Skeletal muscle tissue (tissue), 4 donors: ENCODE measurements around the gene GSG1L. TPM values are rescaled to one million over a fixed set of nuclear protein-coding genes. Genes with fewer than 3 reads are reported as not detected.

ENCODE experiments used
- H3K27ac ChIP-seq: one replicate; pipeline ENCODE4 v1.7.0; 2013; ENCODE audit warnings: mild to moderate bottlenecking, low read depth, low read length, inconsistent platforms
- H3K27me3 ChIP-seq, 3 donors: one replicate each; pipeline ENCODE4 v1.7.0; 2013; ENCODE audit warnings: low read length in 3 of 3; ENCODE audit not compliant: control insufficient read depth in 3 of 3, insufficient read depth in 3 of 3
- H3K36me3 ChIP-seq, 3 donors: one replicate each; pipeline ENCODE4 v1.7.0; 2013; ENCODE audit warnings: low read length in 3 of 3; ENCODE audit not compliant: control insufficient read depth in 3 of 3, insufficient read depth in 3 of 3
- H3K4me1 ChIP-seq, 3 donors: one replicate each; pipeline ENCODE4 v1.7.0; 2013; ENCODE audit warnings: low read length in 3 of 3, mild to moderate bottlenecking in 3 of 3; ENCODE audit not compliant: control insufficient read depth in 3 of 3, insufficient read depth in 3 of 3
- H3K4me3 ChIP-seq, 3 donors: one replicate each; pipeline ENCODE4 v1.7.0; 2013; ENCODE audit warnings: low read length in 3 of 3
- H3K9ac ChIP-seq, 3 donors: one replicate each; pipeline ENCODE4 v1.7.0; 2013; ENCODE audit warnings: low read length in 3 of 3, mild to moderate bottlenecking in 3 of 3, moderate library complexity in 2 of 3, low read depth in 1 of 3
- H3K9me3 ChIP-seq, 3 donors: one replicate each; pipeline ENCODE4 v1.7.0; 2013; ENCODE audit warnings: low read length in 3 of 3; ENCODE audit not compliant: control insufficient read depth in 3 of 3
- total RNA-seq: library from RNA; depleted of rRNA; stranded (reverse); fragments of >200 nt; gene quantifications from one replicate; pipeline ENCODE4 v1.2.3, GENCODE V29; 2014
- donor health status: Osteomylitis.

Gene GSG1L
- total RNA-seq, 1 donor from 2014 or later: 2.1 TPM

GRCh38 chr16:27801289-27801945, 262.1 kb downstream of the GSG1L start:
- Histone ChIP-seq H3K4me1 (no peaks in the 10 kb centered on the region), H3K27ac (no peak overlapping the region), H3K36me3 (no peaks in the 10 kb centered on the region), H3K9ac (no peak overlapping the region), H3K4me3 (no peak overlapping the region), H3K27me3 (peaks cover 6 to 23% (median 17%) of the 10 kb centered on the region in 3 donors), H3K9me3 (no peaks in the 10 kb centered on the region)

- Histone ChIP-seq H3K9ac (no peak overlapping the region), H3K4me3 (no peak overlapping the region), H3K36me3 (no peaks in the 10 kb centered on the region), H3K27me3 (peaks cover 6 to 23% (median 17%) of the 10 kb centered on the region in 3 donors), H3K4me1 (no peaks in the 10 kb centered on the region), H3K9me3 (no peaks in the 10 kb centered on the region), H3K27ac (no peak overlapping the region)
Observed at GRCh38 chr16:27800817-27801216, 262.7 kb downstream of the GSG1L start.

- peaks cover 6 to 23% (median 17%) of the 10 kb centered on the region in 3 donors for H3K27me3 ChIP-seq
Observed at GRCh38 chr16:27799896-27800295, 263.6 kb downstream of the GSG1L start.

DNA sequence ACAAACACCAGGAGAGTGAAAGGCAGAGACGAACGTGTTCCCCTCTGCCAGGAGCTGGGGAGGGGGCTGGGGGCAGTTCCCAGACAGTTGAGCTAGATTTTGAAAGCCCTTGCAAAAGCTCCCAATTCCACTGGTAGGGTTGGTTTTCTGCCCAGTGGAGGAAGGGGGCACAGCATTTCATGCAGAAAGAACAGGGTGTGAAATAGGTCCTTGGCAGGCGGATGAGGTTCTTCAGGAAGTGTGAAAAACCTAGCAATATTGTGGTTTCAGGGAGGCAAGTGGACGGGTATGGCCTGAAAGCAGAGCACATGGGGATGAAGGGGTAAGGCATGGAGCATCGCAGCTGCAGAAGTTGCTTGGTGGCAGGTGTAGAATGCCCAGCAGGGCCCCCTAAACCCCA, 265.3 kb downstream of the GSG1L start:
- no peak overlapping the region for H3K27ac ChIP-seq
- no peaks in the 10 kb centered on the region for H3K36me3 ChIP-seq
- no peak overlapping the region for H3K9ac ChIP-seq
- H3K27me3 ChIP-seq: peaks cover 6 to 15% (median 11%) of the 10 kb centered on the region in 3 donors
- H3K4me3 ChIP-seq: no peak overlapping the region
- no peaks in the 10 kb centered on the region for H3K9me3 ChIP-seq
- no peaks in the 10 kb centered on the region for H3K4me1 ChIP-seq

More at GRCh38 chr16:27799896-27800295, 263.6 kb downstream of the GSG1L start:
- no peak overlapping the region for H3K27ac ChIP-seq
- H3K9me3 ChIP-seq: no peaks in the 10 kb centered on the region
- H3K4me1 ChIP-seq: no peaks in the 10 kb centered on the region
- H3K36me3 ChIP-seq: no peaks in the 10 kb centered on the region
- H3K9ac ChIP-seq: no peak overlapping the region
- H3K4me3 ChIP-seq: no peak overlapping the region

DNA sequence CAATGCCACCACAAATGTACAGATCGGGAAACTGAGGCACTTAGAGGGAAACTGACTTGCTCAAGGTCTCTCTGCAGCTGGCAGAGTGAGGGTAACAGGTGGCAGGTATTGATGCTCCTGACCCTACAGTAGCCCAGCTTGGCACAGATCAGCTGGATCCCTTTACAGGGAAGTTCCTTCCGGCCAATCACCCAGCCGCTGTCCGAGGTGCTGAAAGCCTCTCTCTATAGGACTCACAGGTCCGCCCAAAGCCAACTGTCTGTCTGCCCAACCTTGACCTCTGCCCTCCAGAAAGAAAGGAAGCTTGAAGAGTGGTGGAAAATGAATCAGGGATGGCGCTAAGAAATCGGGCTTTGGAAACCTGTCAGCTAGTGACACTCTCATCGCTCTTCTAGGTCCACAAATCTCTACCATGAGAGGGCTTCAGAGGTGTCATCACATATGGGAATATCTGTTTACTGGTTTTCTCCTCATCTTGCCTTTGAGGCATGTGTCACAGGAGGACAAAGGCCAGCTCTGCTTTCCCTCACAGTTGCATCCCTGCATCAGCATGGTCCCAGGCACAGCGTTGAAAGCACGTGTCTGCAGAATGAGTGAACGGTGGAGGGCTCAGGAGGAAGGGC, 267.4 kb downstream of the GSG1L start:
- Histone ChIP-seq H3K4me1 (no peaks in the 10 kb centered on the region), H3K4me3 (no peak overlapping the region), H3K27ac (no peak overlapping the region), H3K27me3 (no peaks in the 10 kb centered on the region), H3K36me3 (no peaks in the 10 kb centered on the region), H3K9me3 (no peaks in the 10 kb centered on the region), H3K9ac (no peak overlapping the region)

DNA sequence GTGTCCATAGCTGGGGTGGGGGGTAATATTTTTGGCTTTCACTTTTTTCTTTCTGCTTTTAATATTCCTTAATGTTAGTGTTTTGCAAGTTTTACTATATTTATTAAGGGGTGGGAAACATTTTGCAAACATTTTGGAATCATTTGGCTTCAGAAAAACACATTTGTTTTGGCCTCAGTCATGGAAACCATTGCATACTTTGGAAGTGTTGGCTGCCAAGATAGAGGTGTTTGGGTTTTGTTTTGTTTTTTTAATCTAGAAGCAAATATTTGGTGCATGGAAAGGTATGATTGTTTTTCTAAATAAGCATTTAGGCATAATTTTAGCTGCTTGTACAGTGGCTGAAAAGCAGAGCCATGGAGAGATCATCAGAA, 270.3 kb downstream of the GSG1L start:
- no peaks in the 10 kb centered on the region for H3K27me3 ChIP-seq
- H3K9me3 ChIP-seq: no peaks in the 10 kb centered on the region
- no peak overlapping the region for H3K4me3 ChIP-seq
- H3K27ac ChIP-seq: no peak overlapping the region
- no peak overlapping the region for H3K9ac ChIP-seq
- H3K36me3 ChIP-seq: no peaks in the 10 kb centered on the region
- H3K4me1 ChIP-seq: no peaks in the 10 kb centered on the region

GRCh38 chr16:27792486-27793248, 270.8 kb downstream of the GSG1L start:
- no peaks in the 10 kb centered on the region for H3K27me3 ChIP-seq
- H3K4me3 ChIP-seq: no peak overlapping the region
- H3K9ac ChIP-seq: no peak overlapping the region
- no peak overlapping the region for H3K27ac ChIP-seq
- no peaks in the 10 kb centered on the region for H3K9me3 ChIP-seq
- H3K36me3 ChIP-seq: no peaks in the 10 kb centered on the region
- H3K4me1 ChIP-seq: no peaks in the 10 kb centered on the region

- Histone ChIP-seq H3K27me3 (no peaks in the 10 kb centered on the region), H3K9ac (no peak overlapping the region), H3K4me3 (no peak overlapping the region), H3K4me1 (peaks cover 0 to 2% (median 0%) of the 10 kb centered on the region in 3 donors), H3K9me3 (no peaks in the 10 kb centered on the region), H3K36me3 (no peaks in the 10 kb centered on the region), H3K27ac (no peak overlapping the region)
Observed at GRCh38 chr16:27791404-27791719, 272.2 kb downstream of the GSG1L start.

- peaks cover 0 to 5% (median 0%) of the 10 kb centered on the region in 3 donors for H3K4me1 ChIP-seq
- H3K4me3 ChIP-seq: no peak overlapping the region
- no peaks in the 10 kb centered on the region for H3K9me3 ChIP-seq
- no peaks in the 10 kb centered on the region for H3K36me3 ChIP-seq
- no peak overlapping the region for H3K9ac ChIP-seq
- H3K27me3 ChIP-seq: no peaks in the 10 kb centered on the region
- H3K27ac ChIP-seq: no peak overlapping the region
Observed at GRCh38 chr16:27790546-27791403, 272.7 kb downstream of the GSG1L start.
